OCI-LY7 (cell line): ENCODE results near the gene RBM19. TPM values are rescaled to one million over a fixed set of nuclear protein-coding genes. Genes with fewer than 3 reads are reported as not detected.

Experiments used
- BruUV-seq: library from RNA; stranded (reverse); fragments of 400-500 nt; replicated peaks from 2 replicates; lab custom pipeline; 2021; lab: Mats Ljungman, UMichigan
- CTCF ChIA-PET: fragments of 300-600 bp; sonication (Branson Sonifier 250); formaldehyde crosslinking; loops from one replicate; lab custom pipeline; 2022; ENCODE audit warnings: antibody characterized with exemption; ENCODE audit not compliant: unreplicated experiment; lab: Charles Lee
- POLR2A ChIA-PET: fragments of 300-600 bp; sonication (Branson Sonifier 250); formaldehyde crosslinking; loops from one replicate; lab custom pipeline; 2022; ENCODE audit warnings: antibody characterized with exemption; lab: Charles Lee
- DNase-seq: peaks from one replicate; pipeline ENCODE4 v3.0.0-alpha.2; 2015; ENCODE audit warnings: low spot score
- H2AFZ ChIP-seq: fragments of 200-600 bp; sonication (generic), shearing (Covaris generic); 2 replicates; pipeline ENCODE4 v1.6.1; 2014; ENCODE audit warnings: mild to moderate bottlenecking, antibody characterized with exemption, low read length, moderate library complexity
- H3K27ac ChIP-seq: fragments of 200-600 bp; sonication (generic); 2 replicates; pipeline ENCODE4 v1.5.1; 2014; ENCODE audit warnings: mixed run types, low read depth, mild to moderate bottlenecking, moderate library complexity, low read length, inconsistent platforms; ENCODE audit not compliant: poor library complexity, severe bottlenecking
- H3K36me3 ChIP-seq: fragments of 200-600 bp; sonication (generic); 2 replicates; pipeline ENCODE4 v1.6.1; 2014; ENCODE audit warnings: mild to moderate bottlenecking, antibody characterized with exemption, low read length, moderate library complexity, mixed read lengths; ENCODE audit not compliant: insufficient read depth
- H3K4me1 ChIP-seq: fragments of 200-600 bp; sonication (generic); 2 replicates; pipeline ENCODE4 v1.5.1; 2014; ENCODE audit warnings: mild to moderate bottlenecking, low read length; ENCODE audit not compliant: insufficient read depth, poor library complexity, severe bottlenecking
- H3K4me2 ChIP-seq: fragments of 200-600 bp; sonication (generic); 2 replicates; pipeline ENCODE4 v1.6.1; 2014; ENCODE audit warnings: mild to moderate bottlenecking, low read length
- H3K4me3 ChIP-seq: fragments of 200-600 bp; sonication (generic); 2 replicates; pipeline ENCODE4 v1.5.1; 2014; ENCODE audit warnings: mild to moderate bottlenecking, low read depth, low read length; ENCODE audit not compliant: poor library complexity, severe bottlenecking
- H3K79me2 ChIP-seq: fragments of 200-600 bp; sonication (generic); 2 replicates; pipeline ENCODE4 v1.6.1; 2016; ENCODE audit warnings: low read depth, mild to moderate bottlenecking, low read length, moderate library complexity, mixed read lengths; ENCODE audit not compliant: insufficient read depth
- H3K9me2 ChIP-seq: fragments of 200-600 bp; sonication (generic); 2 replicates; pipeline ENCODE4 v1.6.1; 2016; ENCODE audit warnings: mild to moderate bottlenecking, low read length, mixed read lengths; ENCODE audit not compliant: insufficient read depth
- H3K9me3 ChIP-seq: fragments of 200-600 bp; sonication (generic); 2 replicates; pipeline ENCODE4 v1.6.1; 2014; ENCODE audit warnings: mild to moderate bottlenecking, mixed run types, low read length, mixed read lengths
- H4K20me1 ChIP-seq: fragments of 200-600 bp; sonication (generic); 2 replicates; pipeline ENCODE4 v1.6.1; 2014; ENCODE audit warnings: mild to moderate bottlenecking, antibody characterized with exemption, low read length, moderate library complexity, mixed read lengths; ENCODE audit not compliant: insufficient read depth
- CTCF ChIP-seq: fragments of 200-600 bp; sonication (generic); conservative IDR thresholded peaks from 2 replicates; pipeline ENCODE4 v1.5.1; 2014; ENCODE audit warnings: mild to moderate bottlenecking, antibody characterized with exemption, low read length, moderate library complexity, mixed read lengths
- EZH2phosphoT487 ChIP-seq: fragments of 200-600 bp; sonication (generic); IDR thresholded peaks from 2 replicates; pipeline ENCODE4 v1.6.1; 2018; ENCODE audit warnings: low read depth, borderline replicate concordance, mild to moderate bottlenecking, mixed run types, antibody characterized with exemption, low read length, moderate library complexity, mixed read lengths
- intact Hi-C: fragments of 100-400 bp; cut with micrococcal nuclease; formaldehyde crosslinking; loops from one replicate; pipeline ENCODE4 v1.10.0; 2022; ENCODE audit not compliant: unreplicated experiment
- total RNA-seq, 2 experiments: library from RNA; depleted of rRNA in 1 of 2; stranded (reverse); fragments of >200 nt in 1 of 2; shearing (Covaris generic) in 1 of 2; gene quantifications; 2 replicates each; pipeline ENCODE4 v1.2.3, GENCODE V29; 2014 to 2022

The RBM19 gene
- total RNA-seq, 2 experiments from 2014 or later = 37.8 to 46.2 TPM

- H3K4me2 ChIP-seq = no peak overlapping the region
- H3K9me3 ChIP-seq = no peaks in the 10 kb centered on the region
- 0 out of 2 replicates have a peak overlapping the region, but pooled peaks have one; percentile 13 for H2AFZ ChIP-seq
- no peaks in the 10 kb centered on the region for H3K79me2 ChIP-seq
- intact Hi-C loops = loop anchor here (1.0 kb wide), 1 partner anchor 528 kb away; no protein-coding TSS in a partner anchor
- no TSS peak for BruUV-seq
- no peaks in the 10 kb centered on the region for H3K4me1 ChIP-seq
- no peak for TF ChIP-seq EZH2phosphoT487
- TF ChIP-seq CTCF = peak; percentile 98
- no peaks in the 10 kb centered on the region for H3K9me2 ChIP-seq
- POLR2A ChIA-PET = interaction anchor here (0.5 kb wide), 1 partner anchor 15 kb away, joined by 3 read pairs; no protein-coding TSS in a partner anchor
- H3K36me3 ChIP-seq = no peaks in the 10 kb centered on the region
- no peak overlapping the region for H3K4me3 ChIP-seq
- DNase-seq = peak; percentile 66
- H4K20me1 ChIP-seq = no peaks in the 10 kb centered on the region
- CTCF ChIA-PET = interaction anchor here (0.5 to 0.6 kb wide), 2 partner anchors 191 to 507 kb away, joined by 3 read pairs; no protein-coding TSS in a partner anchor
- H3K27ac ChIP-seq = no peak overlapping the region
These were observed 14.6 kb upstream of the RBM19 start for GRCh38 chr12:113980537-113981337.

DNA sequence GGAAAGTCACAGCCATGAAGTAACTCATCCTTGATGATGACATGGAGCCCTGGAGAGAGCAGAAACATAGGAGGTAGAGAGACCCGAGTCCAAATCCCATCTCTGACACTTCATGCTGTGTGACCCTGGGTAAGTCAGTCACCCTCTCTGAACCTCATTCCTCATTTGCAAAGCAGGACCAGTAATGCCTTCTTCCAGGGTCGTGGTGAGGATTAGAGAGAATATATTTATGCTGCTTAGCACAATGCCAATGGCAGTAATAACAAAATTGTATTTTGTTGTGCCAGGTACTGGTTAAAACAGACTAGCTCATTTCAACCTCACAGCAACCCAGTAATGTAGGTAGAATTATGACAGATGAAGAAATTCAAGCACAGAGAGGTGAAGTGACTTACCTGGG, 13.9 kb upstream of the RBM19 start:
- no peak for TF ChIP-seq EZH2phosphoT487
- TF ChIP-seq CTCF = no peak
- ChIA-PET POLR2A (no interaction called here), CTCF (no interaction called here)
- Histone ChIP-seq H3K4me3 (no peak overlapping the region), H3K9me2 (no peaks in the 10 kb centered on the region), H3K36me3 (no peaks in the 10 kb centered on the region), H2AFZ (no peak overlapping the region), H3K27ac (no peak overlapping the region), H3K4me1 (no peaks in the 10 kb centered on the region), H3K4me2 (no peak overlapping the region), H3K9me3 (no peaks in the 10 kb centered on the region), H4K20me1 (no peaks in the 10 kb centered on the region), H3K79me2 (no peaks in the 10 kb centered on the region)
- no TSS peak for BruUV-seq
- intact Hi-C loops = loop anchor here (1.0 kb wide), 1 partner anchor 528 kb away; no protein-coding TSS in a partner anchor
- no peak for DNase-seq

DNA sequence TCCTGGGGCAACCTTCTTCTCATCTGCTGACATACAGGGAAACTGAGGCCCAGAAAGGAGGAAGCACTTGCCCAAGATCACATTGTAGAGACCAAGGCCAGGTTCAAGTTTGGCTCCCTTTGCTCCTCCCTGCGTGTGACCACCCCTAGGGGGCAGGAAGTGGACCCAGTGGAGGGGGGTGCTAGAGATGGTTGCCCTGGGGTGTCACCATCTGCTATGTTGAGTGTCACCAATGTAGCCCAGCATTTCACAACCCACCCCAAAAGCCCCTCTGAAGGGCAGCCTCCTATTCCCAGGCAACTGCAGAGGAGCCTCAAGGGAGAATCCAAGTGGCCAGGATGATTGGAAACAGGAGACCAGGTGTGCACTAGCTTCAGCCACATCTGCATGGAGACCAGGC, 12.0 kb upstream of the RBM19 start:
- ChIA-PET POLR2A (no interaction called here), CTCF (no interaction called here)
- H3K79me2 ChIP-seq = no peaks in the 10 kb centered on the region

More for the DNA sequence above, 12.0 kb upstream of the RBM19 start:
- H3K4me3 ChIP-seq = no peak overlapping the region
- H4K20me1 ChIP-seq = no peaks in the 10 kb centered on the region
- intact Hi-C loops = no loop called here
- BruUV-seq = no TSS peak
- TF ChIP-seq CTCF (no peak), EZH2phosphoT487 (no peak)
- H3K36me3 ChIP-seq = no peaks in the 10 kb centered on the region
- no peaks in the 10 kb centered on the region for H3K9me3 ChIP-seq
- H3K4me2 ChIP-seq = no peak overlapping the region
- no peak overlapping the region for H2AFZ ChIP-seq
- no peaks in the 10 kb centered on the region for H3K9me2 ChIP-seq
- DNase-seq = no peak
- no peak overlapping the region for H3K27ac ChIP-seq
- no peaks in the 10 kb centered on the region for H3K4me1 ChIP-seq
